Neural crest cell (in vitro differentiated cells): ENCODE results near the gene CEACAM6. TPM values are rescaled to one million over a fixed set of nuclear protein-coding genes. Genes with fewer than 3 reads are reported as not detected.

ENCODE experiments used
- DNase-seq: peaks from one replicate; pipeline ENCODE4 v3.0.0; 2021; ENCODE audit warnings: low read depth, mixed read lengths, low spot score
- H3K27ac Mint-ChIP-seq: one replicate; pipeline ENCODE4 v1.8.0; 2021; ENCODE audit warnings: mild to moderate bottlenecking, mixed read lengths; ENCODE audit not compliant: unreplicated experiment
- H3K27me3 Mint-ChIP-seq: 2 replicates; pipeline ENCODE4 v1.8.0; 2021; ENCODE audit warnings: low read depth, mild to moderate bottlenecking, mixed read lengths
- H3K36me3 Mint-ChIP-seq: 2 replicates; pipeline ENCODE4 v1.8.0; 2021; ENCODE audit warnings: low read depth, mild to moderate bottlenecking, mixed read lengths
- H3K4me1 Mint-ChIP-seq: 2 replicates; pipeline ENCODE4 v1.8.0; 2021; ENCODE audit warnings: mixed read lengths
- H3K4me3 Mint-ChIP-seq: one replicate; pipeline ENCODE4 v1.8.0; 2021; ENCODE audit warnings: mild to moderate bottlenecking, mixed read lengths
- H3K9me3 Mint-ChIP-seq: 2 replicates; pipeline ENCODE4 v1.8.0; 2021; ENCODE audit warnings: mixed read lengths
- total RNA-seq: library from RNA; stranded (reverse); gene quantifications from 2 replicates; pipeline ENCODE4 v1.2.1, GENCODE V29; 2021
- TF ChIP-seq, protein P1 (sequence below): fragments of 200-600 bp; sonication (generic); conservative IDR thresholded peaks from 2 replicates; pipeline ENCODE4 v1.5.0; 2021; ENCODE audit warnings: antibody characterized with exemption, mild to moderate bottlenecking

The CEACAM6 gene
- total RNA-seq, 1 donor from 2014 or later, result not detected

DNA sequence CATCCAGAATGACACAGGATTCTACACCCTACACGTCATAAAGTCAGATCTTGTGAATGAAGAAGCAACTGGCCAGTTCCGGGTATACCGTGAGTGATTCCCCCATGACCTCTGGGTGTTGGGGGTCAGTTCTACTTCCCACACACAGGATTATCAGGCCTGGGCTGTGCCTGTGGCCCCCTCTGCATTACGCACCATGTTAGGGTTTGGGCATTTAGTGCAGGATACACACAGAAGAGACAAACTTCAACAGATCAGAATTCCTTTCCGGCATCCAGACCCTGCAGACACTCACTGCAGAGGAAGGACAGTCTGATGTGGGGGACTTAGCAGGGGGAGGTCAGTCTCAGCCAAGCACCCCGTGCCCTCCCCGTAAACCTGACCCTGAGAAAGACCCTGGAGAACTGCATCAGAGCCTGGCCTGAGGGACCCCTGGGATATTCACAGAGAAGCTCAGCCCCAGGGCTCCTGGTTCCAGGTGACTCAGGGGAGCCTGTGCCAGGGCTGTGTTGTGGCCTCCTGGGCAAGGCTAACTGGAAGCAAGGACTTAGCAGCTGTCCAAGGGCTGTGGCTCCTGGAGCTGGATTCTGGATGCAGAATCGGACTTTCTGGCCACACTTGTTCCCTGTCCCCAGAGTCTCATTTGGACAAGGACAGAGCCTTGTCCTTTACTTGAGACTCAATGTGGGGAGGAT lies 45.2 kb upstream of the CEACAM6 start:
- no peak overlapping the region for H3K4me3 Mint-ChIP-seq
- H3K27me3 Mint-ChIP-seq, result no peaks in the 10 kb centered on the region
- no peaks in the 10 kb centered on the region for H3K36me3 Mint-ChIP-seq
- no peaks in the 10 kb centered on the region for H3K4me1 Mint-ChIP-seq
- TF ChIP-seq, protein P1, sequence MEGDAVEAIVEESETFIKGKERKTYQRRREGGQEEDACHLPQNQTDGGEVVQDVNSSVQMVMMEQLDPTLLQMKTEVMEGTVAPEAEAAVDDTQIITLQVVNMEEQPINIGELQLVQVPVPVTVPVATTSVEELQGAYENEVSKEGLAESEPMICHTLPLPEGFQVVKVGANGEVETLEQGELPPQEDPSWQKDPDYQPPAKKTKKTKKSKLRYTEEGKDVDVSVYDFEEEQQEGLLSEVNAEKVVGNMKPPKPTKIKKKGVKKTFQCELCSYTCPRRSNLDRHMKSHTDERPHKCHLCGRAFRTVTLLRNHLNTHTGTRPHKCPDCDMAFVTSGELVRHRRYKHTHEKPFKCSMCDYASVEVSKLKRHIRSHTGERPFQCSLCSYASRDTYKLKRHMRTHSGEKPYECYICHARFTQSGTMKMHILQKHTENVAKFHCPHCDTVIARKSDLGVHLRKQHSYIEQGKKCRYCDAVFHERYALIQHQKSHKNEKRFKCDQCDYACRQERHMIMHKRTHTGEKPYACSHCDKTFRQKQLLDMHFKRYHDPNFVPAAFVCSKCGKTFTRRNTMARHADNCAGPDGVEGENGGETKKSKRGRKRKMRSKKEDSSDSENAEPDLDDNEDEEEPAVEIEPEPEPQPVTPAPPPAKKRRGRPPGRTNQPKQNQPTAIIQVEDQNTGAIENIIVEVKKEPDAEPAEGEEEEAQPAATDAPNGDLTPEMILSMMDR, result no peak
- DNase-seq, result no peak
- peaks cover 12% of the 10 kb centered on the region for H3K9me3 Mint-ChIP-seq
- H3K27ac Mint-ChIP-seq, result no peak overlapping the region

DNA sequence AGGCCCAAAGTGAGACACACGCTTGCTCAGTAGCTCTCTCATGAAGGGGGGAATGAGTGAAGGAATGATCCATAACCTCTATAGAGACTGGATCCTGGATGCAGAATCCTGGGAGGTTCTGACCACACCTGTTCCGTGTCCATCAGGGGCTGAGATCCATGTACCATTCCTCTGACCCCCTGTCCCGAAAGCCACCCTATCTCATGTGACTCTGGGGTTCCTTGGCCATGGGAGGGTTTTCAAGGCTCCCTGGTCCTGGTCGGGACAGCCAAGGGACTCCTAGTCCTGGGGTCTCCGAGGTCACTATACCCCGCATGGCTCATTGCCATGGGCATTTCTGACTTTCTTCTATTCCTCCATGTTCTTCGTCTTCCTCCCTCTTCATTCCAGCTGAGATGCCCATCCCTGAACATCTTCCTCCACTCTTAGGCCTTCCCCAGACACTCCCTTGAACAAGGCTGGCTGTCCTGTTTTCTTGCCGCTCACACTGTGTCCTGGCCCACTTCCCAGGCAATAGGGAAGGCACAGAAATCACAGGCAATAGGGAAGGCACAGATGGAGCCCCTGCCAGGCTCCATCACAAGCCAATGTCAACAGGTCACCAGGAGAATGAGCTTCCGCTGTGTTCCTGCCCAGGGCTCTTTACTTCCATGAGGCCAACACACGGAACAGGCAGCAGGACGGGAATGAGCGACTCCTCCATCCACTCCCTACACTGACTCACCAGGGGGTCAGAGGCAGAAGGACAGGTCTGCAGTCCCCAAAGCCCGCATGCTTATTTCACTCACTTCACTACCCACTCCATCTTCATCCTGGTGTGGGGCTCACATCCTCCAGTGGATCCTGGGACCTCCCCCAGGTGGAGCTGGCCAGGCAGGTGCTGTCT lies 43.7 kb upstream of the CEACAM6 start:
- no peak for DNase-seq
- H3K27ac Mint-ChIP-seq, result no peak overlapping the region
- H3K4me3 Mint-ChIP-seq, result no peak overlapping the region
- H3K9me3 Mint-ChIP-seq, result peaks cover 9% of the 10 kb centered on the region
- H3K36me3 Mint-ChIP-seq, result no peaks in the 10 kb centered on the region
- no peaks in the 10 kb centered on the region for H3K4me1 Mint-ChIP-seq
- TF ChIP-seq, protein P1, result no peak
- no peaks in the 10 kb centered on the region for H3K27me3 Mint-ChIP-seq

DNA sequence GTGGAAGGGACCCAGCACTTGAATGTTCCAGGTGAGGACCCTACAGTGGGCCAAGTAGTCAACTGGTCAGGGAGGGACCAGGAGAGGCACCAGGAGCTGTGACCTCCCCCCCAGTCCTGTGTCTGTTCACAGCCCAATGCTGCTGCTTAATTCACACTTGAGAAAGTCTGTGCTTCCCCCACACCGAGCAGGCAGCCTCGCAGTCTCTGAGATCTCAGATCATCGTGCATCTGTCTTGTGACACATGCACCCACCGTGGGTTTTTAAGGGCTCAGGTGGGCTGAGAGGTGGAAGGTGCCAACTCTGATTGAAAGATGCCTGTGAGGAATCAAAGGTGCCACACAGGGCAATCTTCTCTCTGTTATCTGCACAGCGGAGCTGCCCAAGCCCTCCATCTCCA lies 40.7 kb upstream of the CEACAM6 start:
- TF ChIP-seq, protein P1, result no peak
- DNase-seq, result no peak
- Mint-ChIP-seq H3K36me3 (no peaks in the 10 kb centered on the region), H3K27me3 (no peaks in the 10 kb centered on the region), H3K4me3 (no peak overlapping the region), H3K9me3 (peaks cover 10% of the 10 kb centered on the region), H3K27ac (no peak overlapping the region), H3K4me1 (no peaks in the 10 kb centered on the region)

DNA sequence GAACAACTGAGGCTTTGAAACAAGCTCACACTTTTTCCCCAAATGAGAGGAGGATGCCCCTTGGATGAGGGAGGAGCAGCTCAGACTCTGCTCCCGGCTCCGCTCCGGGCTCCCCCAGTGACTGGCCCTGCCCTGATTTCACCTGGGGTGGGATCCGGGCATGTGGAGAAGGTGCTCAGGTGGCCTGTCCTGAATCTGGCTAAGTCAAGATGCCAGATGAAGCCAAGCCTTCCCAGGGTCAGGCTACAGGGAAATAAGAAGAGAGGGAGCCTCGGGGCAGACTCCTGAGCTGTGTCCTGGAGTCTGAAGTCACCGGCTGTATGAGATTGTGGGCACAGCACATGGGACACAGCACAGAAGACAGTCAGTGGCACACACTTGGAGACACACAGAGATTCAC lies 36.6 kb upstream of the CEACAM6 start:
- Mint-ChIP-seq H3K9me3 (peaks cover 8% of the 10 kb centered on the region), H3K4me3 (no peak overlapping the region), H3K36me3 (peaks cover 4% of the 10 kb centered on the region), H3K27me3 (no peaks in the 10 kb centered on the region), H3K4me1 (no peaks in the 10 kb centered on the region), H3K27ac (no peak overlapping the region)
- TF ChIP-seq, protein P1, result no peak
- DNase-seq, result no peak

DNA sequence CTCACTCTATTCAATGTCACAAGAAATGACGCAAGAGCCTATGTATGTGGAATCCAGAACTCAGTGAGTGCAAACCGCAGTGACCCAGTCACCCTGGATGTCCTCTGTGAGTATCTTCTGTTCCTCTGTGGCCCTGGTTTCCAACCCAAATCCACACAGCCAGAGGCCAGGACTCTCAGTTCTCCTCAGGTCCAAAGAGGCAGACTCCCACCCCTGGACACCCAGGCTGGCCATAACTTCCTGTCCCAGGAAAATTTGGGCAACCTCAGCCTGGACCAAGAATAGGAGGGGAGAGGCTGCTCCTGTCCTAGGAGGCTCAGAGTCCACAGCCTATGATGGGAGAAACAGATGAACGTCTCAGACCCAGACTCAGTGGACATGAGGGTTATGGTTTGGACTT lies 35.2 kb upstream of the CEACAM6 start:
- H3K27ac Mint-ChIP-seq, result no peak overlapping the region

More for the DNA sequence above, 35.2 kb upstream of the CEACAM6 start:
- no peak for DNase-seq
- TF ChIP-seq, protein P1, result no peak
- Mint-ChIP-seq H3K27me3 (no peaks in the 10 kb centered on the region), H3K4me3 (no peak overlapping the region), H3K4me1 (no peaks in the 10 kb centered on the region), H3K9me3 (peaks cover 12% of the 10 kb centered on the region), H3K36me3 (peaks cover 4% of the 10 kb centered on the region)
